H1 (cell line): ENCODE results near the gene MYOM3. TPM values are rescaled to one million over a fixed set of nuclear protein-coding genes. Genes with fewer than 3 reads are reported as not detected.
A peak's percentile ranks its signal among the peaks of the same experiment; 100 is the strongest.

Source experiments
- CTCF ChIA-PET: fragments of 300-600 bp; sonication (Branson Sonifier 250); formaldehyde crosslinking; loops from one replicate; lab custom pipeline; 2021; ENCODE audit not compliant: partially characterized antibody; lab: Charles Lee
- POLR2A ChIA-PET: fragments of 300-600 bp; sonication (Branson Sonifier 250); formaldehyde crosslinking; loops from one replicate; lab custom pipeline; 2021; ENCODE audit warnings: inconsistent platforms; ENCODE audit not compliant: partially characterized antibody; lab: Charles Lee
- DNase-seq, 2 experiments: peaks; one replicate each; pipeline versions ENCODE4 v3.0.0 to v3.0.0-alpha.2; 2010 to 2022; ENCODE audit warnings: low spot score in 2 of 2, low read depth in 1 of 2, mixed read lengths in 1 of 2
- FAIRE-seq: peaks from 2 replicates; lab custom pipeline; 2011; peaks lifted over from hg19 to GRCh38; lab: Jason Lieb, UNC
- H2AFZ ChIP-seq: 2 replicates; pipeline ENCODE4 v1.8.1; 2012; ENCODE audit warnings: low read length, inconsistent platforms
- H2AK5ac ChIP-seq: 2 replicates; pipeline ENCODE4 v1.6.1; 2013; ENCODE audit warnings: low read depth, low read length
- H2BK120ac ChIP-seq: replicated peaks from 2 replicates; pipeline ENCODE3; 2013; ENCODE audit warnings: low read depth, low read length, inconsistent platforms
- H2BK12ac ChIP-seq: 2 replicates; pipeline ENCODE4 v1.6.1; 2013; ENCODE audit warnings: low read depth, low read length
- H2BK15ac ChIP-seq: 2 replicates; pipeline ENCODE4 v1.6.1; 2013; ENCODE audit warnings: low read length
- H2BK20ac ChIP-seq: 2 replicates; pipeline ENCODE4 v1.6.1; 2013; ENCODE audit warnings: low read length
- H2BK5ac ChIP-seq: 2 replicates; pipeline ENCODE4 v1.6.1; 2013; ENCODE audit warnings: low read depth, low read length
- H3K14ac ChIP-seq: 2 replicates; pipeline ENCODE4 v1.6.1; 2013; ENCODE audit warnings: inconsistent platforms; ENCODE audit not compliant: insufficient read length
- H3K18ac ChIP-seq: 2 replicates; pipeline ENCODE4 v1.6.1; 2013; ENCODE audit warnings: low read length; ENCODE audit errors: extremely low read depth
- H3K23ac ChIP-seq: 2 replicates; pipeline ENCODE4 v1.6.1; 2013; ENCODE audit warnings: inconsistent platforms; ENCODE audit not compliant: insufficient read length
- H3K23me2 ChIP-seq: 2 replicates; pipeline ENCODE4 v1.6.1; 2013; ENCODE audit warnings: low read depth, low read length
- H3K27ac ChIP-seq: 2 replicates; pipeline ENCODE4 v1.6.1; 2011; ENCODE audit warnings: low read depth, low read length, inconsistent platforms
- H3K27me3 ChIP-seq, 4 experiments: replicated peaks in 1 of 4; 1 replicate in 1 of 4; 2 replicates in 3 of 4; pipeline versions ENCODE4 v1.6.1 to v1.8.1; 2011 to 2013; ENCODE audit warnings: low read length in 3 of 4, mild to moderate bottlenecking in 3 of 4, inconsistent platforms in 2 of 4, mixed read lengths in 2 of 4, moderate library complexity in 1 of 4; ENCODE audit not compliant: control insufficient read depth in 3 of 4, insufficient read depth in 3 of 4; ENCODE audit errors: extremely low read depth in 1 of 4
- H3K36me3 ChIP-seq, 4 experiments: 2 replicates each; pipeline versions ENCODE4 v1.6.1 to v1.8.1; 2011 to 2013; ENCODE audit warnings: mild to moderate bottlenecking in 4 of 4, low read length in 3 of 4, moderate library complexity in 2 of 4, control low read depth in 1 of 4, inconsistent platforms in 1 of 4; ENCODE audit not compliant: insufficient read depth in 4 of 4, control insufficient read depth in 2 of 4
- H3K4ac ChIP-seq: replicated peaks from 2 replicates; pipeline ENCODE3; 2013; ENCODE audit warnings: low read length, low read depth, mixed read lengths, inconsistent platforms; ENCODE audit not compliant: insufficient read length
- H3K4me1 ChIP-seq, 4 experiments: replicated peaks in 1 of 4; 1 replicate in 1 of 4; 2 replicates in 3 of 4; pipeline versions ENCODE4 v1.6.1 to v1.8.1; 2011 to 2013; ENCODE audit warnings: low read length in 3 of 4, inconsistent platforms in 2 of 4, mixed read lengths in 1 of 4; ENCODE audit not compliant: insufficient read depth in 4 of 4, control insufficient read depth in 3 of 4
- H3K4me2 ChIP-seq, 2 experiments: 2 replicates each; pipeline versions ENCODE4 v1.6.1 to v1.8.1; 2011 to 2013; ENCODE audit warnings: low read depth in 2 of 2, low read length in 2 of 2, control low read depth in 1 of 2, inconsistent platforms in 1 of 2, mild to moderate bottlenecking in 1 of 2; ENCODE audit not compliant: insufficient read depth in 1 of 2
- H3K4me3 ChIP-seq, 4 experiments: fragments of 200-600, 300-600 bp in 1 of 4; sonication (generic), shearing (Covaris generic), sonication (Bioruptor Twin) in 1 of 4; 2 replicates each; pipeline versions ENCODE4 v1.5.1 to v1.8.1; 2011 to 2016; ENCODE audit warnings: low read length in 4 of 4, low read depth in 3 of 4, control low read depth in 2 of 4, inconsistent platforms in 2 of 4, mild to moderate bottlenecking in 2 of 4, mixed read lengths in 1 of 4, moderate library complexity in 1 of 4; ENCODE audit not compliant: insufficient read depth in 2 of 4; ENCODE audit errors: extremely low read depth in 1 of 4
- H3K56ac ChIP-seq: replicated peaks from 2 replicates; pipeline ENCODE3; 2013; ENCODE audit warnings: low read depth, mild to moderate bottlenecking, mixed read lengths, low read length, inconsistent platforms; ENCODE audit not compliant: insufficient read length
- H3K79me1 ChIP-seq: 2 replicates; pipeline ENCODE4 v1.6.1; 2013; ENCODE audit warnings: low read depth, low read length, control low read depth
- H3K79me2 ChIP-seq, 2 experiments: 2 replicates each; pipeline versions ENCODE4 v1.6.1 to v1.8.1; 2012 to 2013; ENCODE audit warnings: low read length in 2 of 2, mild to moderate bottlenecking in 2 of 2, inconsistent platforms in 1 of 2; ENCODE audit not compliant: insufficient read depth in 2 of 2, control insufficient read depth in 1 of 2
- H3K9ac ChIP-seq, 4 experiments: replicated peaks in 1 of 4; 1 replicate in 1 of 4; 2 replicates in 3 of 4; pipeline versions ENCODE4 v1.6.1 to v1.8.1; 2011 to 2013; ENCODE audit warnings: low read depth in 3 of 4, low read length in 3 of 4, control low read depth in 2 of 4, mild to moderate bottlenecking in 2 of 4, moderate library complexity in 2 of 4, inconsistent platforms in 1 of 4; ENCODE audit errors: extremely low read depth in 1 of 4
- H3K9me3 ChIP-seq, 2 experiments: 2 replicates each; pipeline versions ENCODE4 v1.6.1 to v1.8.1; 2012 to 2013; ENCODE audit warnings: mild to moderate bottlenecking in 2 of 2, moderate library complexity in 2 of 2, control low read depth in 1 of 2, inconsistent platforms in 1 of 2, low read depth in 1 of 2, low read length in 1 of 2, mixed read lengths in 1 of 2; ENCODE audit not compliant: insufficient read depth in 2 of 2
- H4K20me1 ChIP-seq, 2 experiments: replicated peaks in 1 of 2; 2 replicates each; pipeline versions ENCODE3 to v1.8.1; 2011 to 2013; ENCODE audit warnings: inconsistent platforms in 2 of 2, low read length in 2 of 2, mild to moderate bottlenecking in 1 of 2; ENCODE audit not compliant: insufficient read depth in 2 of 2, control insufficient read depth in 1 of 2
- H4K5ac ChIP-seq: 2 replicates; pipeline ENCODE4 v1.6.1; 2013; ENCODE audit warnings: low read length, low read depth, mixed read lengths, inconsistent platforms; ENCODE audit not compliant: insufficient read length
- H4K8ac ChIP-seq: 2 replicates; pipeline ENCODE4 v1.8.0; 2013; ENCODE audit warnings: mild to moderate bottlenecking, moderate library complexity, low read length, inconsistent platforms; ENCODE audit not compliant: insufficient read depth; ENCODE audit errors: extremely low read depth
- H4K91ac ChIP-seq: replicated peaks from 2 replicates; pipeline ENCODE3; 2013; ENCODE audit warnings: low read length, mixed read lengths, inconsistent platforms; ENCODE audit not compliant: insufficient read length
- ASH2L ChIP-seq: fragments of 200-600, 300-600 bp; sonication (generic); IDR thresholded peaks from one replicate; pipeline ENCODE4 v1.7.1; 2017; ENCODE audit warnings: low read length
- BRCA1 ChIP-seq: IDR thresholded peaks from 2 replicates; pipeline ENCODE4 v1.6.1; 2012; ENCODE audit warnings: low read depth, low read length, improper control_type of control experiment
- GTF2F1 ChIP-seq: IDR thresholded peaks from 2 replicates; pipeline ENCODE4 v1.6.1; 2012; ENCODE audit warnings: low read depth, low read length, improper control_type of control experiment, borderline replicate concordance
- HDAC2 ChIP-seq, 2 experiments: fragments of 300-600 bp in 1 of 2; sonication (generic) in 1 of 2; IDR thresholded peaks; 2 replicates each; pipeline ENCODE4 v1.6.1; 2011 to 2012; ENCODE audit warnings: low read depth in 2 of 2, low read length in 2 of 2, mild to moderate bottlenecking in 2 of 2, moderate library complexity in 2 of 2, borderline replicate concordance in 1 of 2, inconsistent platforms in 1 of 2
- KDM1A ChIP-seq: fragments of 200-600, 300-600 bp; sonication (generic); IDR thresholded peaks from 2 replicates; pipeline ENCODE4 v1.7.1; 2016; ENCODE audit warnings: mild to moderate bottlenecking, low read length, borderline replicate concordance
- RFX5 ChIP-seq: IDR thresholded peaks from 2 replicates; pipeline ENCODE4 v1.6.1; 2011; ENCODE audit warnings: low read depth, low read length, improper control_type of control experiment, borderline replicate concordance
- RNF2 ChIP-seq: fragments of 200-900, 300-1000 bp; sonication (generic); IDR thresholded peaks from 2 replicates; pipeline ENCODE4 v1.7.1; 2016; ENCODE audit warnings: borderline replicate concordance, low read depth, mild to moderate bottlenecking, antibody characterized with exemption, low read length; ENCODE audit not compliant: poor library complexity, severe bottlenecking; ENCODE audit errors: missing control alignments
- SIRT6 ChIP-seq: IDR thresholded peaks from one replicate; pipeline ENCODE4 v1.7.1; 2012; ENCODE audit warnings: low read length, inconsistent platforms
- TBP ChIP-seq: IDR thresholded peaks from 2 replicates; pipeline ENCODE4 v1.6.1; 2011; ENCODE audit warnings: low read depth, low read length, improper control_type of control experiment
- TEAD4 ChIP-seq: IDR thresholded peaks from 2 replicates; pipeline ENCODE4 v1.6.1; 2012; ENCODE audit warnings: low read depth, low read length, inconsistent platforms, mixed read lengths
- WGBS, 2 experiments: shearing (Covaris generic) in 1 of 2; methylation state at CpG; one replicate each; pipeline versions ENCODE4 v1.1.6 to v1.1.7; 2013 to 2015; ENCODE audit warnings: low lambda C conversion rate in 2 of 2, mixed read lengths in 2 of 2, inconsistent platforms in 1 of 2, low coverage in 1 of 2, missing lambda C conversion rate in 1 of 2; ENCODE audit not compliant: insufficient replicate concordance in 2 of 2, insufficient coverage in 1 of 2, insufficient read length in 1 of 2; ENCODE audit errors: extremely low coverage in 1 of 2, missing lambda C conversion rate in 1 of 2; 5-methylcytosine and 5-hydroxymethylcytosine counted together
- polyA plus RNA-seq, 7 experiments: library from polyadenylated mRNA; depleted of rRNA in 3 of 7; stranded (reverse) in 5 of 7; unstranded in 2 of 7; fragments of >200 nt in 5 of 7; fragments of 200-250 nt in 2 of 7; gene quantifications; 1 replicate in 5 of 7; 2 replicates in 1 of 7; 4 replicates in 1 of 7; pipeline versions ENCODE4 v1.2.1 to v1.2.3, GENCODE V29; 2011 to 2013; ENCODE audit warnings: missing spikeins in 2 of 7, mixed read lengths in 2 of 7
- total RNA-seq: library from RNA; stranded (reverse); fragmentation: NEBNext Ultra II Directional; extraction: Animal tissue kit (Norgen Biotek cat#: 25700); gene quantifications from 2 replicates; pipeline ENCODE4 v1.2.1, GENCODE V29; 2021
- TF ChIP-seq, protein P1 (sequence below): IDR thresholded peaks from 2 replicates; pipeline ENCODE4 v1.6.1; 2012; ENCODE audit warnings: inconsistent platforms
- TF ChIP-seq, protein P2 (sequence below): IDR thresholded peaks from 2 replicates; pipeline ENCODE4 v1.6.1; 2011; ENCODE audit warnings: low read depth, mild to moderate bottlenecking, low read length; ENCODE audit not compliant: insufficient read depth

The MYOM3 gene
- total and polyA plus RNA-seq, 2 of the 8 experiments (the other 6 are each of a cell fraction or from before 2014, with no cell fraction given): 0.08 to 0.09 TPM

DNA sequence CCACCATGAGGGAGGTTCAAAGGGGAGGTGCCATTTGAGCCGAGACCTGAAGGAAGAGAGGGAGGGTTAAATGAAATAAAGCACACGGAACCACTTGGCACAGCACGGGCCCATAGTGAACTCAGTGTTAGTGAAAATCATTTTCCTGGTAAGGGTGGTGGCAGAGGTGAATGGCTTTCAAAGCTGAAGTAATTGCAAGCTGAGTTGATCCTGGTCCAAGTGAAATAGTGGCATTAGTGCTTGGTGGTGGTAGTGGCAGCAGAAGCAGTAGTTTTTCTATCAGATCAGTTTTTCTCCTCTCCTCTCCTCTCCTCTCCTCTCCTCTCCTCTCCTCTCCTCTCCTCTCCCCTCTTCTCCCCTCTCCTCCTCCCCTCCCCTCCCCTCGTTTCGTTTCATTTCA, 101.3 kb downstream of the MYOM3 start:
- TF ChIP-seq RFX5 (no peak), SIRT6 (no peak), KDM1A (no peak), RNF2 (no peak), ASH2L (no peak), GTF2F1 (no peak), TEAD4 (no peak), TBP (no peak), HDAC2 (IDR thresholded peaks at IDR 0.05; ENCODE audit: borderline replicate concordance in 1 of 2, low read depth in 2 of 2, low read length in 2 of 2) (no peak), BRCA1 (no peak)
- TF ChIP-seq, protein P1, sequence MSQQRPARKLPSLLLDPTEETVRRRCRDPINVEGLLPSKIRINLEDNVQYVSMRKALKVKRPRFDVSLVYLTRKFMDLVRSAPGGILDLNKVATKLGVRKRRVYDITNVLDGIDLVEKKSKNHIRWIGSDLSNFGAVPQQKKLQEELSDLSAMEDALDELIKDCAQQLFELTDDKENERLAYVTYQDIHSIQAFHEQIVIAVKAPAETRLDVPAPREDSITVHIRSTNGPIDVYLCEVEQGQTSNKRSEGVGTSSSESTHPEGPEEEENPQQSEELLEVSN: no peak
- TF ChIP-seq, protein P2, sequence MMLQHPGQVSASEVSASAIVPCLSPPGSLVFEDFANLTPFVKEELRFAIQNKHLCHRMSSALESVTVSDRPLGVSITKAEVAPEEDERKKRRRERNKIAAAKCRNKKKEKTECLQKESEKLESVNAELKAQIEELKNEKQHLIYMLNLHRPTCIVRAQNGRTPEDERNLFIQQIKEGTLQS: no peak
- no peaks in the 10 kb centered on the region for H3K79me1 ChIP-seq
- no peak overlapping the region for H3K18ac ChIP-seq
- POLR2A ChIA-PET: no interaction called here
- no peak overlapping the region for H4K8ac ChIP-seq
- H2BK120ac ChIP-seq: no peak overlapping the region
- no peaks in the 10 kb centered on the region for H3K79me2 ChIP-seq
- no peaks in the 10 kb centered on the region for H3K23me2 ChIP-seq
- DNase-seq (no peak), FAIRE-seq (no peak)
- no peak overlapping the region for H3K4ac ChIP-seq
- no peak overlapping the region for H2AFZ ChIP-seq
- H3K9me3 ChIP-seq: no peaks in the 10 kb centered on the region
- no peak overlapping the region for H3K23ac ChIP-seq
- no peak overlapping the region; the same call in 1 of the 2 replicates for H2BK20ac ChIP-seq
- no peaks in the 10 kb centered on the region; a peak in 1 of 7 replicates for H3K4me1 ChIP-seq
- no peak overlapping the region for H3K14ac ChIP-seq
- 86 to 87% methylated on average over 2 to 3 of the region's 5 CpGs for WGBS, 2 experiments
- no peak overlapping the region for H2BK5ac ChIP-seq
- H4K20me1 ChIP-seq: no peaks in the 10 kb centered on the region
- H4K91ac ChIP-seq: no peak overlapping the region
- H3K27ac ChIP-seq: no peak overlapping the region
- CTCF ChIA-PET: interaction anchor here (0.8 to 5.4 kb wide), 3 partner anchors 17 to 200 kb away, joined by 3 to 24 read pairs (median 5); no protein-coding TSS in a partner anchor
- no peak overlapping the region for H3K4me3 ChIP-seq
- no peaks in the 10 kb centered on the region for H3K27me3 ChIP-seq
- H4K5ac ChIP-seq: no peak overlapping the region
- no peak overlapping the region for H3K4me2 ChIP-seq
- H3K36me3 ChIP-seq: no peaks in the 10 kb centered on the region
- no peak overlapping the region for H2AK5ac ChIP-seq
- H2BK12ac ChIP-seq: peak overlapping the region; percentile 19; the same call in 1 of the 2 replicates
- no peak overlapping the region for H3K9ac ChIP-seq
- H3K56ac ChIP-seq: no peak overlapping the region
- H2BK15ac ChIP-seq: no peak overlapping the region
